Measurements from ENCODE around the gene KRTAP3-2.

Gene KRTAP3-2

GRCh38 chr17:40967582-40967981 is 32.1 kb downstream of the KRTAP3-2 start:
- in situ Hi-C loops (cut with HindIII; ENCODE audit: low pct_ligation_motif_present, low sequenced_read_pairs), result no loop called here
- Histone ChIP-seq H3K4me3 (ENCODE audit: low read depth, low read length) (no peak overlapping the region), H3K27ac (no peak overlapping the region), H3K36me3 (replicated peaks) (no peaks in the 10 kb centered on the region), H3K27me3 (replicated peaks) (no peaks in the 10 kb centered on the region)
- no peak for TF ChIP-seq CTCF (IDR thresholded peaks at IDR 0.05; ENCODE audit: low read depth, low read length, missing control alignments)
- DNase-seq, result no peak

- Histone ChIP-seq H3K36me3 (replicated peaks) (no peaks in the 10 kb centered on the region), H3K27ac (no peak within 1 kb of the TSS), H3K27me3 (replicated peaks) (no peaks in the 10 kb centered on the region), H3K4me3 (ENCODE audit: low read depth, low read length) (no peak within 1 kb of the TSS)
- DNase-seq, result no peak
- in situ Hi-C loops (cut with HindIII; ENCODE audit: low pct_ligation_motif_present, low sequenced_read_pairs), result no loop called here
- TF ChIP-seq CTCF (IDR thresholded peaks at IDR 0.05; ENCODE audit: low read depth, low read length, missing control alignments), result no peak
Measured at GRCh38 chr17:40966848-40967247, 32.9 kb downstream of the KRTAP3-2 start, which contains the start of gene KRT39. TSS of gene KRT39 (minus strand) at chr17:40966948. CDS start at chr17:40966856, 92 bp downstream.

DNA sequence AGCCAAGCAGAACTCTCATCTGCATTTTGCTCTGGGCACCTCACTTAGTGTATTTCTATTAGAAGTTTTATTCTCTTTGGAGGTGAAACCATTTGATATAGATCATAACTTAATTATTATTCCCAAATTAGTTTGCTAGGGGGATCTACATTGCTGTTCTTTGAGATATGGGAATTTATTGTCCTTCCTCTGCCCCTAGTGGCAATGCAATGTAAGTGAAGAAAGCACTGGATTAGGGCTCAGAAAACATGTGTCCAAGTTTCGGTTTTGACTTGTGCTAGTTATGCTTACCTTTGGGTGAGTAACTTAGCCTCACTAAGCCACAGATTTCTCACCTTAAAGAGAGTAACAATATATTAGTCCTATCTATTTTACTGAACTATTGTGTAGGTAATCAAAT is 35.9 kb downstream of the KRTAP3-2 start:
- DNase-seq, result no peak
- Histone ChIP-seq H3K36me3 (replicated peaks) (no peaks in the 10 kb centered on the region), H3K27me3 (replicated peaks) (no peaks in the 10 kb centered on the region), H3K4me3 (ENCODE audit: low read depth, low read length) (no peak overlapping the region), H3K27ac (no peak overlapping the region)
- in situ Hi-C loops (cut with HindIII; ENCODE audit: low pct_ligation_motif_present, low sequenced_read_pairs), result no loop called here
- peak; percentile 66 for TF ChIP-seq CTCF (IDR thresholded peaks at IDR 0.05; ENCODE audit: low read depth, low read length, missing control alignments)

DNA sequence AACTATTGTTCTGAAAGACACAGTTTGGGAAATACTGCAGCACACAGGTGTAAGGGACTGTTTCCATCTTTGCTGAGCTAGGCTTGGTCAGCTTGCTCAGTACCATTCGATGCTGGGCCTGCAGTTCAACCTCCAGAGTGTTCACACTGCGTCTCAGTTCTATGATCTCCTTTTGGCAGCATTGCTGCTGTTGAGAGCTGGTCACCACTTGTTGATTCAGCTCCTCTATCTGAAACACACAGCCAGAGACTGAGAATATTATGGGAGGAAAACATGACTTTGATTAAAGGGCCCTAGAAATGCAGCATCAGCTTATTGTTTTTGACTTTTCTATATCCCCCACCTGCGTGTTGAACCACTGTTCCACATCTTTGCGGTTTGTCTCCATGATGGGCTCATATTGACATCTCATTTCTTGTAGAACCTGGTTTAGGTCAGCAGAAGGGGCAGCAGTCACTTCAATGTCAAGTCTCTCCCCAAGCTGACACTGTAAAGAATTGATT is 37.6 kb downstream of the KRTAP3-2 start:
- Histone ChIP-seq H3K36me3 (replicated peaks) (no peaks in the 10 kb centered on the region), H3K27ac (no peak overlapping the region), H3K27me3 (replicated peaks) (no peaks in the 10 kb centered on the region), H3K4me3 (ENCODE audit: low read depth, low read length) (no peak overlapping the region)
- no peak for TF ChIP-seq CTCF (IDR thresholded peaks at IDR 0.05; ENCODE audit: low read depth, low read length, missing control alignments)
- DNase-seq, result no peak
- in situ Hi-C loops (cut with HindIII; ENCODE audit: low pct_ligation_motif_present, low sequenced_read_pairs), result no loop called here

GRCh38 chr17:40961591-40961990 is 38.1 kb downstream of the KRTAP3-2 start:
- Histone ChIP-seq H3K4me3 (ENCODE audit: low read depth, low read length) (no peak overlapping the region), H3K27ac (no peak overlapping the region), H3K27me3 (replicated peaks) (no peaks in the 10 kb centered on the region), H3K36me3 (replicated peaks) (no peaks in the 10 kb centered on the region)
- in situ Hi-C loops (cut with HindIII; ENCODE audit: low pct_ligation_motif_present, low sequenced_read_pairs), result no loop called here
- TF ChIP-seq CTCF (IDR thresholded peaks at IDR 0.05; ENCODE audit: low read depth, low read length, missing control alignments), result no peak
- DNase-seq, result no peak

- H3K4me3 ChIP-seq (ENCODE audit: low read depth, low read length), result no peak overlapping the region
Measured at GRCh38 chr17:40960144-40960543, 39.6 kb downstream of the KRTAP3-2 start.

More at GRCh38 chr17:40960144-40960543, 39.6 kb downstream of the KRTAP3-2 start:
- Histone ChIP-seq H3K27ac (no peak overlapping the region), H3K36me3 (replicated peaks) (no peaks in the 10 kb centered on the region), H3K27me3 (replicated peaks) (no peaks in the 10 kb centered on the region)
- TF ChIP-seq CTCF (IDR thresholded peaks at IDR 0.05; ENCODE audit: low read depth, low read length, missing control alignments), result no peak
- in situ Hi-C loops (cut with HindIII; ENCODE audit: low pct_ligation_motif_present, low sequenced_read_pairs), result no loop called here
- DNase-seq, result no peak

Measured in brain microvascular endothelial cell (primary cell).